H9 (cell line): Measurements from ENCODE around the gene GABARAP. TPM values are rescaled to one million over a fixed set of nuclear protein-coding genes. Genes with fewer than 3 reads are reported as not detected.

Experiments
- DNase-seq: peaks from one replicate; pipeline ENCODE4 v3.0.0-alpha.2; 2017
- H2AFZ ChIP-seq: one replicate; pipeline ENCODE4 v1.6.1; 2013; ENCODE audit warnings: mild to moderate bottlenecking, low read length, control low read depth, moderate library complexity
- H2AK5ac ChIP-seq: 2 replicates; pipeline ENCODE4 v1.6.1; 2013; ENCODE audit warnings: low read length, control low read depth, mixed read lengths; ENCODE audit not compliant: insufficient read length
- H2BK120ac ChIP-seq: one replicate; pipeline ENCODE4 v1.6.1; 2013; ENCODE audit warnings: low read depth, mild to moderate bottlenecking, low read length, control low read depth, inconsistent platforms; ENCODE audit not compliant: poor library complexity, severe bottlenecking
- H2BK12ac ChIP-seq: 2 replicates; pipeline ENCODE4 v1.6.1; 2013; ENCODE audit warnings: low read length, control low read depth, mixed read lengths, low read depth; ENCODE audit not compliant: insufficient read length
- H2BK15ac ChIP-seq: 2 replicates; pipeline ENCODE4 v1.6.1; 2013; ENCODE audit warnings: low read depth, low read length, control low read depth
- H2BK20ac ChIP-seq: one replicate; pipeline ENCODE4 v1.6.1; 2013; ENCODE audit warnings: low read depth, mild to moderate bottlenecking, low read length, control low read depth, inconsistent platforms; ENCODE audit not compliant: poor library complexity, severe bottlenecking
- H2BK5ac ChIP-seq: 2 replicates; pipeline ENCODE4 v1.6.1; 2013; ENCODE audit warnings: low read length, control low read depth, mixed read lengths; ENCODE audit not compliant: insufficient read length
- H3K14ac ChIP-seq: 2 replicates; pipeline ENCODE4 v1.6.1; 2013; ENCODE audit warnings: low read length, control low read depth; ENCODE audit not compliant: insufficient read depth
- H3K18ac ChIP-seq: 2 replicates; pipeline ENCODE4 v1.6.1; 2013; ENCODE audit warnings: low read depth, mild to moderate bottlenecking, mixed read lengths, low read length, control low read depth; ENCODE audit not compliant: insufficient read length
- H3K23ac ChIP-seq: 2 replicates; pipeline ENCODE4 v1.6.1; 2013; ENCODE audit warnings: low read length, control low read depth, mixed read lengths, low read depth; ENCODE audit not compliant: insufficient read length
- H3K23me2 ChIP-seq: 2 replicates; pipeline ENCODE4 v1.6.1; 2013; ENCODE audit warnings: low read depth, mild to moderate bottlenecking, mixed read lengths, low read length, control low read depth; ENCODE audit not compliant: insufficient read length, poor library complexity, severe bottlenecking
- H3K27ac ChIP-seq: 2 replicates; pipeline ENCODE4 v1.5.1; 2013; ENCODE audit warnings: low read length, control low read depth, mixed read lengths, low read depth; ENCODE audit not compliant: insufficient read length
- H3K27me3 ChIP-seq: 2 replicates; pipeline ENCODE4 v1.6.1; 2013; ENCODE audit warnings: low read length, control low read depth, inconsistent platforms; ENCODE audit not compliant: insufficient read depth
- H3K4ac ChIP-seq: 2 replicates; pipeline ENCODE4 v1.6.1; 2013; ENCODE audit warnings: low read depth, mild to moderate bottlenecking, control low read depth, inconsistent platforms, low read length, moderate library complexity
- H3K4me1 ChIP-seq: 2 replicates; pipeline ENCODE4 v1.6.1; 2013; ENCODE audit warnings: low read length, control low read depth, inconsistent platforms; ENCODE audit not compliant: insufficient read depth
- H3K4me2 ChIP-seq: 2 replicates; pipeline ENCODE4 v1.6.1; 2013; ENCODE audit warnings: low read length, control low read depth, mixed read lengths; ENCODE audit not compliant: insufficient read length, insufficient read depth
- H3K56ac ChIP-seq: 2 replicates; pipeline ENCODE4 v1.6.1; 2013; ENCODE audit warnings: low read depth, mild to moderate bottlenecking, mixed read lengths, low read length, control low read depth; ENCODE audit not compliant: insufficient read length
- H3K79me1 ChIP-seq: 2 replicates; pipeline ENCODE4 v1.6.1; 2013; ENCODE audit warnings: low read depth, mild to moderate bottlenecking, moderate library complexity, low read length, control low read depth, inconsistent platforms; ENCODE audit not compliant: insufficient read depth, poor library complexity, severe bottlenecking
- H3K79me2 ChIP-seq: 2 replicates; pipeline ENCODE4 v1.6.1; 2013; ENCODE audit warnings: low read length, control low read depth, inconsistent platforms; ENCODE audit not compliant: insufficient read depth
- H3K9ac ChIP-seq: 2 replicates; pipeline ENCODE4 v1.6.1; 2013; ENCODE audit warnings: low read length, control low read depth, mixed read lengths; ENCODE audit not compliant: insufficient read length; ENCODE audit errors: extremely low read depth
- H3K9me3 ChIP-seq: one replicate; pipeline ENCODE4 v1.6.1; 2013; ENCODE audit warnings: low read depth, low read length, inconsistent platforms; ENCODE audit not compliant: control insufficient read depth
- H3T11ph ChIP-seq: one replicate; pipeline ENCODE4 v1.6.1; 2013; ENCODE audit warnings: mild to moderate bottlenecking, low read length, control low read depth, inconsistent platforms
- H4K20me1 ChIP-seq: one replicate; pipeline ENCODE4 v1.6.1; 2013; ENCODE audit not compliant: control insufficient read depth, insufficient read length, insufficient read depth
- H4K5ac ChIP-seq: 2 replicates; pipeline ENCODE4 v1.6.1; 2013; ENCODE audit warnings: low read depth, mild to moderate bottlenecking, mixed read lengths, low read length, control low read depth; ENCODE audit not compliant: insufficient read length
- H4K8ac ChIP-seq: replicated peaks from 2 replicates; pipeline ENCODE4 v1.6.1; 2013; ENCODE audit warnings: low read length, control low read depth, mixed read lengths, low read depth; ENCODE audit not compliant: insufficient read length
- H4K91ac ChIP-seq: 2 replicates; pipeline ENCODE4 v1.6.1; 2013; ENCODE audit warnings: low read depth, mild to moderate bottlenecking, moderate library complexity, mixed read lengths, low read length, control low read depth; ENCODE audit not compliant: insufficient read length
- H3K27ac Mint-ChIP-seq, 3 experiments: 2 replicates in 2 of 3; 3 replicates in 1 of 3; pipeline ENCODE4 v1.8.0; 2020 to 2021; ENCODE audit warnings: mixed read lengths in 3 of 3, mild to moderate bottlenecking in 1 of 3, moderate library complexity in 1 of 3
- H3K27me3 Mint-ChIP-seq: 2 replicates; pipeline ENCODE4 v1.8.0; 2021; ENCODE audit warnings: low read depth, mild to moderate bottlenecking, moderate library complexity, mixed read lengths
- H3K36me3 Mint-ChIP-seq, 3 experiments: 2 replicates in 2 of 3; 3 replicates in 1 of 3; pipeline ENCODE4 v1.8.0; 2020 to 2021; ENCODE audit warnings: low read depth in 3 of 3, mixed read lengths in 3 of 3; ENCODE audit not compliant: insufficient read depth in 1 of 3
- H3K4me1 Mint-ChIP-seq, 2 experiments: 2 replicates each; pipeline ENCODE4 v1.8.0; 2020; ENCODE audit warnings: mixed read lengths in 2 of 2
- H3K4me3 Mint-ChIP-seq, 2 experiments: 2 replicates in 1 of 2; 3 replicates in 1 of 2; pipeline ENCODE4 v1.8.0; 2020 to 2021; ENCODE audit warnings: mild to moderate bottlenecking in 2 of 2, mixed read lengths in 2 of 2, moderate library complexity in 1 of 2
- H3K9me3 Mint-ChIP-seq, 2 experiments: 2 replicates in 1 of 2; 3 replicates in 1 of 2; pipeline ENCODE4 v1.8.0; 2020; ENCODE audit warnings: mild to moderate bottlenecking in 2 of 2, mixed read lengths in 2 of 2, moderate library complexity in 1 of 2
- WGBS: extraction: QIAGEN DNeasy Blood & Tissue Kit; methylation state at CpG from one replicate; pipeline ENCODE4 v1.1.7; 2013; ENCODE audit warnings: missing lambda C conversion rate, low lambda C conversion rate, mixed read lengths; ENCODE audit not compliant: insufficient read length; ENCODE audit errors: extremely low coverage; 5-methylcytosine and 5-hydroxymethylcytosine counted together
- total RNA-seq: library from RNA; stranded (reverse); gene quantifications from 2 replicates; pipeline ENCODE4 v1.2.1, GENCODE V29; 2021
- TF ChIP-seq, protein P1 (sequence below): fragments of 200-600 bp; sonication (generic); conservative IDR thresholded peaks from 3 replicates; pipeline ENCODE4 v1.8.0; 2021; ENCODE audit warnings: antibody characterized with exemption, mild to moderate bottlenecking

Gene GABARAP
- total RNA-seq, 1 experiment from 2014 or later, result 261 TPM

DNA sequence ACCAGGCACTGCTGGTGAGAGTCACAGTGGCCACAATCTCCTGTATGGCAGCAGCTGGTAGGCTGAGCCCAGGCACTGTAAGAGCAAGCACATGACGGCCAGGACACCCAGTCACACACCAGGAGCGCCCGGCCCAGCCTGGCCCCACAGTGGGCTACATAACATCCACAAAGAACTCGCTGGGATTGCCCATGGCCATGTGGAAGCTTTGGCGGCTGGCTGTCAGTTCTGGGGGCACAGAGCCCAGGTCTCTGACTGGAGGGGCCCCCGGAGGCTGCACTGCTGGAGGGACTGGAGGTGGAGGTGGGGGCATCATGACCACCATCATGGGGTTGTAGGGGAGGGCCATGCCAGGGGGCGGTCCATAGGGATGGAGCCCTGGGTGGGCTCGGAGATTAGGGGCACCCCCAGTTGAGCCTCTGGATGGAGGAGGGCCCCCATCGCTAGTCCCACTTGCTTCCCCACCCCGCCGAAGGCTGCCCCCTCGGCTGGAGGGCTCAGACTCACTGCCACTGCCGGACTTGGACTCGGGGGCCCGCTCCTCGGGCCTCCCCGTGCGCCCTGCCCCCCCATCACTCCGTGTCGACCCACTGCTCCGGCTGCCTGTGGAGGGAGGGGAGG lies 16.4 kb downstream of the GABARAP start:
- Histone ChIP-seq H2BK20ac (no peak overlapping the region), H3K9me3 (no peaks in the 10 kb centered on the region), H3K14ac (no peak overlapping the region), H2AK5ac (no peak overlapping the region), H3K4ac (no peak overlapping the region), H3K23me2 (no peaks in the 10 kb centered on the region), H3K23ac (no peak overlapping the region), H4K91ac (no peak overlapping the region), H3K27ac (no peak overlapping the region), H3K4me1 (no peaks in the 10 kb centered on the region), H3K79me2 (no peaks in the 10 kb centered on the region), H4K5ac (no peak overlapping the region), H3K56ac (no peak overlapping the region), H4K8ac (no peak overlapping the region), H4K20me1 (no peaks in the 10 kb centered on the region), H3K27me3 (no peaks in the 10 kb centered on the region), H3T11ph (no peak overlapping the region), H2BK12ac (no peak overlapping the region), H3K79me1 (peaks cover 3% of the 10 kb centered on the region), H3K4me2 (no peak overlapping the region), H3K9ac (no peak overlapping the region), H2BK5ac (no peak overlapping the region), H2BK120ac (no peak overlapping the region), H2AFZ (no peak overlapping the region), H2BK15ac (no peak overlapping the region), H3K18ac (no peak overlapping the region)
- Mint-ChIP-seq H3K27me3 (peaks cover 1% of the 10 kb centered on the region; the same call in 1 of the 2 replicates), H3K4me3 (no peak overlapping the region), H3K4me1 (peaks cover 8 to 12% of the 10 kb centered on the region in 2 experiments), H3K27ac (no peak overlapping the region), H3K9me3 (no peaks in the 10 kb centered on the region; a peak in 1 of 5 replicates), H3K36me3 (peaks cover 41 to 90% (median 85%) of the 10 kb centered on the region in 3 experiments; a peak in 6 of 7 replicates)
- WGBS, result no CpG with 5 or more reads among the region's 21 CpGs
- DNase-seq, result no peak
- TF ChIP-seq, protein P1, sequence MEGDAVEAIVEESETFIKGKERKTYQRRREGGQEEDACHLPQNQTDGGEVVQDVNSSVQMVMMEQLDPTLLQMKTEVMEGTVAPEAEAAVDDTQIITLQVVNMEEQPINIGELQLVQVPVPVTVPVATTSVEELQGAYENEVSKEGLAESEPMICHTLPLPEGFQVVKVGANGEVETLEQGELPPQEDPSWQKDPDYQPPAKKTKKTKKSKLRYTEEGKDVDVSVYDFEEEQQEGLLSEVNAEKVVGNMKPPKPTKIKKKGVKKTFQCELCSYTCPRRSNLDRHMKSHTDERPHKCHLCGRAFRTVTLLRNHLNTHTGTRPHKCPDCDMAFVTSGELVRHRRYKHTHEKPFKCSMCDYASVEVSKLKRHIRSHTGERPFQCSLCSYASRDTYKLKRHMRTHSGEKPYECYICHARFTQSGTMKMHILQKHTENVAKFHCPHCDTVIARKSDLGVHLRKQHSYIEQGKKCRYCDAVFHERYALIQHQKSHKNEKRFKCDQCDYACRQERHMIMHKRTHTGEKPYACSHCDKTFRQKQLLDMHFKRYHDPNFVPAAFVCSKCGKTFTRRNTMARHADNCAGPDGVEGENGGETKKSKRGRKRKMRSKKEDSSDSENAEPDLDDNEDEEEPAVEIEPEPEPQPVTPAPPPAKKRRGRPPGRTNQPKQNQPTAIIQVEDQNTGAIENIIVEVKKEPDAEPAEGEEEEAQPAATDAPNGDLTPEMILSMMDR, result no peak
